ENCODE data around the gene PCNX1. TPM values are rescaled to one million over a fixed set of nuclear protein-coding genes. Genes with fewer than 3 reads are reported as not detected.
"Not testable (repeated sequence)": the region's sequence is repeated elsewhere in the genome, so short reads cannot be mapped to it uniquely, and the experiment has no call there.

Gene PCNX1
- total and polyA plus RNA-seq, 2 donors (not counting 1 experiment from before 2014, with no cell fraction given), result 17.0 to 84.5 TPM

DNA sequence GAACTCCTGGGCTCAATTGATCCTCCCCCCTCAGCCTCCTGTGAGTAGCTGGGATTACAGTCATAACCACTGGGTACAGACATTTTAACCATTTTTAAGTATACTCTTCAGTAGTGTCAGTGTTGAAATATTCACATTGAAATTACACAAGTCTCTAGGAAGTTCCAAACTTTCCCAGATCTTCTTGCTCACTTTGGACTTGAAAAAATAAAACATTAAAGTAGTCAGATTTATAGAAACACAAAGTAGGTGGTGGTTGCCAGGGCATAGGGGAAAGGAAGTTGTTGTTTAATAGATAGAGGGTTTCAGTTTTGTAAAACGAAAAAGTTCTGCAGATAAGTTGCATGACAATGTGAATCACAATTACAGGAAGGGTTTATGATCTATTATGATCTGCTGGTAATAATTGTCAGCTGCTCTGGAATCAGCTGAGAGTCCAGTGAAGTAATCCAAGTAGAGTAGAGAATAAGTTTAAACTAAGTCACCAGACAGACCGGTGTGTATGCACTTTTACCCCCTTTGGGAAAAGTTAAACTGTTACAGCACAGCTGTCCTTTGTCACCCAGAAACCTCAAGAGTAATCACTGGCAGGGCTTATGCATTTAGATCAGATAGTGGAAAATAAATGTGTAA, 27.4 kb downstream of the PCNX1 start:
- no peaks in the 10 kb centered on the region for H3K27me3 ChIP-seq (replicated peaks in 1 of 4; ENCODE audit: control extremely low read depth in 1 of 4, control insufficient read depth in 3 of 4, insufficient read depth in 4 of 4, low read length in 3 of 4)
- TF ChIP-seq EZH2 (IDR thresholded peaks at IDR 0.05; ENCODE audit: borderline replicate concordance, insufficient read depth, low read depth, low read length, poor library complexity, severe bottlenecking) (no peak), CTCF (IDR thresholded peaks at IDR 0.05) (no peak)
- Mint-ChIP-seq H3K9me3 (ENCODE audit: insufficient read depth) (no peaks in the 10 kb centered on the region), H3K27me3 (no peaks in the 10 kb centered on the region), H3K27ac (peak overlapping the region; percentile 2), H3K4me3 (peak overlapping the region; percentile 9), H3K4me1 (peaks cover 53% of the 10 kb centered on the region)
- no peaks in the 10 kb centered on the region for H3K9me3 ChIP-seq (ENCODE audit: control extremely low read depth in 1 of 3, control insufficient read depth in 2 of 3, insufficient read depth in 1 of 3, low read length in 2 of 3)
- no peak overlapping the region for H3K9ac ChIP-seq (ENCODE audit: low read length)
- ATAC-seq (ENCODE audit: low read depth) (no peak), DNase-seq (no peak)
- H3K36me3 ChIP-seq (replicated peaks in 1 of 2; ENCODE audit: control extremely low read depth in 1 of 2, control insufficient read depth in 1 of 2, extremely low read depth in 1 of 2, insufficient read depth in 2 of 2, low read length in 1 of 2), result no peaks in the 10 kb centered on the region
- CTCF ChIA-PET, result no interaction called here
- POLR2A ChIA-PET, result no interaction called here
- peaks cover 61% of the 10 kb centered on the region for H3K79me2 ChIP-seq (ENCODE audit: control insufficient read depth, insufficient read depth, low read length)
- H3K27ac ChIP-seq (ENCODE audit: low read length in 2 of 2), result peak overlapping the region in 1 of 2 donors; percentile 55
- peaks cover 10 to 11% of the 10 kb centered on the region in 2 donors for H3K4me1 ChIP-seq (ENCODE audit: control insufficient read depth in 2 of 2, insufficient read depth in 2 of 2, low read length in 2 of 2)
- H4K20me1 ChIP-seq (ENCODE audit: control insufficient read depth, insufficient read depth, low read length, poor library complexity, severe bottlenecking), result peaks cover 34% of the 10 kb centered on the region
- peak overlapping the region; percentile 0 for H3K4me2 ChIP-seq (replicated peaks; ENCODE audit: low read depth, low read length, poor library complexity, severe bottlenecking)
- no peak overlapping the region for H3K4me3 ChIP-seq (ENCODE audit: control extremely low read depth in 1 of 5, extremely low read depth in 1 of 5, insufficient read depth in 1 of 5, low read depth in 2 of 5, low read length in 4 of 5)
- intact Hi-C loops (cut with micrococcal nuclease), result no loop called here
- H2AFZ ChIP-seq (ENCODE audit: insufficient read depth, low read depth, low read length, poor library complexity, severe bottlenecking), result no peak overlapping the region
- 0% methylated on average over 2 of the region's 2 CpGs for WGBS (ENCODE audit: insufficient coverage)

DNA sequence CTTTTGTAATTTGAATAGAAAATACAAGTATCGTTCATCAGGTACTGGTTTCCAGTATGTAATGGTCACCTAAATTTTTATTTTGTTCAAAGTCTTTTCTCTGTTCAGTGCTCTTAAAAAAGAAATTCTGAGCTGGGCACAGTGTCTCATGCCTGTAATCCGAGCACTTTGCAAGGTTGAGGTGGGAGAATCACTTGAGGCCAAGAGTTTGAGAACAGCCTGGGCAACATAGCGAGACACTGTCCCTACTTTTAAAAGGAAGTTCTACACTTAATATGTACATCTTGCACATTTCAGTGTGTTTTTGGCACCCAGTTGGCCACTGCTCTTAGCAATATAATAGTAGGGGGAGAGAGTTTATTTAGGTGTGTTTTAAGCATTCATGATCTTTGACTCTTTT, 27.9 kb downstream of the PCNX1 start:
- H3K4me2 ChIP-seq (replicated peaks; ENCODE audit: low read depth, low read length, poor library complexity, severe bottlenecking), result no peak overlapping the region
- Mint-ChIP-seq H3K9me3 (ENCODE audit: insufficient read depth) (no peaks in the 10 kb centered on the region), H3K4me3 (no peak overlapping the region), H3K27ac (no peak overlapping the region), H3K4me1 (peaks cover 55% of the 10 kb centered on the region), H3K27me3 (no peaks in the 10 kb centered on the region)
- DNase-seq (no peak), ATAC-seq (ENCODE audit: low read depth) (no peak)
- H3K4me1 ChIP-seq (ENCODE audit: control insufficient read depth in 2 of 2, insufficient read depth in 2 of 2, low read length in 2 of 2), result peaks cover 10 to 11% of the 10 kb centered on the region in 2 donors
- H3K27ac ChIP-seq (ENCODE audit: low read length in 2 of 2), result peak overlapping the region in 1 of 2 donors; percentile 55
- peaks cover 56% of the 10 kb centered on the region for H3K79me2 ChIP-seq (ENCODE audit: control insufficient read depth, insufficient read depth, low read length)
- no peak overlapping the region for H3K4me3 ChIP-seq (ENCODE audit: control extremely low read depth in 1 of 5, extremely low read depth in 1 of 5, insufficient read depth in 1 of 5, low read depth in 2 of 5, low read length in 4 of 5)
- no peaks in the 10 kb centered on the region for H3K36me3 ChIP-seq (replicated peaks in 1 of 2; ENCODE audit: control extremely low read depth in 1 of 2, control insufficient read depth in 1 of 2, extremely low read depth in 1 of 2, insufficient read depth in 2 of 2, low read length in 1 of 2)
- CTCF ChIA-PET, result no interaction called here
- TF ChIP-seq CTCF (IDR thresholded peaks at IDR 0.05) (no peak), EZH2 (IDR thresholded peaks at IDR 0.05; ENCODE audit: borderline replicate concordance, insufficient read depth, low read depth, low read length, poor library complexity, severe bottlenecking) (no peak)
- 50% methylated on average over 1 of the region's 3 CpGs for WGBS (ENCODE audit: insufficient coverage)
- H3K9me3 ChIP-seq (ENCODE audit: control extremely low read depth in 1 of 3, control insufficient read depth in 2 of 3, insufficient read depth in 1 of 3, low read length in 2 of 3), result no peaks in the 10 kb centered on the region
- intact Hi-C loops (cut with micrococcal nuclease), result no loop called here
- no peak overlapping the region for H3K9ac ChIP-seq (ENCODE audit: low read length)
- POLR2A ChIA-PET, result no interaction called here
- H3K27me3 ChIP-seq (replicated peaks in 1 of 4; ENCODE audit: control extremely low read depth in 1 of 4, control insufficient read depth in 3 of 4, insufficient read depth in 4 of 4, low read length in 3 of 4), result no peaks in the 10 kb centered on the region
- H2AFZ ChIP-seq (ENCODE audit: insufficient read depth, low read depth, low read length, poor library complexity, severe bottlenecking), result no peak overlapping the region
- peaks cover 29% of the 10 kb centered on the region for H4K20me1 ChIP-seq (ENCODE audit: control insufficient read depth, insufficient read depth, low read length, poor library complexity, severe bottlenecking)

DNA sequence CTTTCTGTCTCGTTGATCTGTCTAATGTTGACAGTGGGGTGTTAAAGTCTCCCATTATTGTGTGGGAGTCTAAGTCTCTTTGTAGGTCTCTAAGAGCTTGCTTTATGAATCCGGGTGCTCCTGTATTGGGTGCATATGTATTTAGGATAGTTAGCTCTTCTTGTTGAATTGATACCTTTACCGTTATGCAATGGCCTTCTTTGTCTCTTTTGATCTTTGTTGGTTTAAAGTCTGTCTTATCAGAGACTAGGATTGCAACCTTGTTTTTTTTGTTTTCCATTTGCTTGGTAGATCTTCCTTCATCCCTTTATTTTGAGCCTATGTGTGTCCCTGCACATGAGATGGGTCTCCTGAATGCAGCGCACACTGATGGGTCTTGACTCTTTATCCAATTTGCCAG, 32.4 kb downstream of the PCNX1 start:
- H3K27ac ChIP-seq (ENCODE audit: low read length in 2 of 2); H3K4me3 ChIP-seq (ENCODE audit: control extremely low read depth in 1 of 5, extremely low read depth in 1 of 5, insufficient read depth in 1 of 5, low read depth in 2 of 5, low read length in 4 of 5); DNase-seq; H3K9ac ChIP-seq (ENCODE audit: low read length); intact Hi-C loops (cut with micrococcal nuclease); POLR2A ChIA-PET; H4K20me1 ChIP-seq (ENCODE audit: control insufficient read depth, insufficient read depth, low read length, poor library complexity, severe bottlenecking); H3K4me3 Mint-ChIP-seq; H3K4me1 ChIP-seq (ENCODE audit: control insufficient read depth in 2 of 2, insufficient read depth in 2 of 2, low read length in 2 of 2); H2AFZ ChIP-seq (ENCODE audit: insufficient read depth, low read depth, low read length, poor library complexity, severe bottlenecking); ATAC-seq (ENCODE audit: low read depth); H3K27me3 ChIP-seq (replicated peaks in 1 of 4; ENCODE audit: control extremely low read depth in 1 of 4, control insufficient read depth in 3 of 4, insufficient read depth in 4 of 4, low read length in 3 of 4); H3K4me2 ChIP-seq (replicated peaks; ENCODE audit: low read depth, low read length, poor library complexity, severe bottlenecking); H3K27me3 Mint-ChIP-seq; H3K36me3 ChIP-seq (replicated peaks in 1 of 2; ENCODE audit: control extremely low read depth in 1 of 2, control insufficient read depth in 1 of 2, extremely low read depth in 1 of 2, insufficient read depth in 2 of 2, low read length in 1 of 2); H3K27ac Mint-ChIP-seq: not testable (repeated sequence)
- no CpG with 5 or more reads among the region's 4 CpGs for WGBS (ENCODE audit: insufficient coverage)
- Mint-ChIP-seq H3K4me1 (peaks cover 49% of the 10 kb centered on the region), H3K9me3 (ENCODE audit: insufficient read depth) (peaks cover 14% of the 10 kb centered on the region)
- Histone ChIP-seq H3K9me3 (ENCODE audit: control extremely low read depth in 1 of 3, control insufficient read depth in 2 of 3, insufficient read depth in 1 of 3, low read length in 2 of 3) (peaks cover 2 to 32% (median 19%) of the 10 kb centered on the region in 3 donors), H3K79me2 (ENCODE audit: control insufficient read depth, insufficient read depth, low read length) (peaks cover 27% of the 10 kb centered on the region)
- CTCF ChIA-PET, result interaction anchor here (1.2 kb wide), 1 partner anchor 32 kb away, joined by 4 read pairs; the partner anchor contains the start of gene PCNX1
